ENCODE data around the gene ACSL3.

ACSL3 gene

GRCh38 chr2:222835143-222835822, 25.6 kb upstream of the ACSL3 start:
- DNase-seq (ENCODE audit: low read depth in 1 of 2, low spot score in 1 of 2): no peak
- Histone ChIP-seq H3K27me3 (ENCODE audit: insufficient read depth, poor library complexity, severe bottlenecking) (no peaks in the 10 kb centered on the region), H3K4me3 (replicated peaks; ENCODE audit: insufficient read depth, low read length) (no peak overlapping the region), H3K27ac (replicated peaks) (no peak overlapping the region)
- no peak for TF ChIP-seq SPI1 (IDR thresholded peaks at IDR 0.05; ENCODE audit: borderline replicate concordance, low read depth)
- TF ChIP-seq CTCF (IDR thresholded peaks at IDR 0.05; ENCODE audit: insufficient read depth, low read length): no peak
- no peak for TF ChIP-seq REST (IDR thresholded peaks at IDR 0.05; ENCODE audit: insufficient replicate concordance, low read depth)
- no peak for TF ChIP-seq GABPA (IDR thresholded peaks at IDR 0.05; ENCODE audit: low read depth)
- TF ChIP-seq POLR2AphosphoS5 (IDR thresholded peaks at IDR 0.05; ENCODE audit: low read depth): no peak

- no peak for DNase-seq (ENCODE audit: low read depth in 1 of 2, low spot score in 1 of 2)
- H3K4me3 ChIP-seq (replicated peaks; ENCODE audit: insufficient read depth, low read length): no peak overlapping the region
- TF ChIP-seq SPI1 (IDR thresholded peaks at IDR 0.05; ENCODE audit: borderline replicate concordance, low read depth): no peak
- no peak for TF ChIP-seq CTCF (IDR thresholded peaks at IDR 0.05; ENCODE audit: insufficient read depth, low read length)
- no peak for TF ChIP-seq GABPA (IDR thresholded peaks at IDR 0.05; ENCODE audit: low read depth)
- TF ChIP-seq REST (IDR thresholded peaks at IDR 0.05; ENCODE audit: insufficient replicate concordance, low read depth): no peak
- no peak for TF ChIP-seq POLR2AphosphoS5 (IDR thresholded peaks at IDR 0.05; ENCODE audit: low read depth)
- no peak overlapping the region for H3K27ac ChIP-seq (replicated peaks)
- H3K27me3 ChIP-seq (ENCODE audit: insufficient read depth, poor library complexity, severe bottlenecking): no peaks in the 10 kb centered on the region
Measured at GRCh38 chr2:222835823-222836151, 25.0 kb upstream of the ACSL3 start.

GRCh38 chr2:222837643-222838056, 23.2 kb upstream of the ACSL3 start:
- no peaks in the 10 kb centered on the region for H3K27me3 ChIP-seq (ENCODE audit: insufficient read depth, poor library complexity, severe bottlenecking)
- no peak overlapping the region for H3K4me3 ChIP-seq (replicated peaks; ENCODE audit: insufficient read depth, low read length)
- TF ChIP-seq SPI1 (IDR thresholded peaks at IDR 0.05; ENCODE audit: borderline replicate concordance, low read depth): no peak
- no peak for TF ChIP-seq GABPA (IDR thresholded peaks at IDR 0.05; ENCODE audit: low read depth)
- no peak for TF ChIP-seq CTCF (IDR thresholded peaks at IDR 0.05; ENCODE audit: insufficient read depth, low read length)
- TF ChIP-seq POLR2AphosphoS5 (IDR thresholded peaks at IDR 0.05; ENCODE audit: low read depth): no peak
- no peak for TF ChIP-seq REST (IDR thresholded peaks at IDR 0.05; ENCODE audit: insufficient replicate concordance, low read depth)
- no peak overlapping the region for H3K27ac ChIP-seq (replicated peaks)
- DNase-seq (ENCODE audit: low read depth in 1 of 2, low spot score in 1 of 2): no peak
